ENCODE data around the gene PCGF2. TPM values are rescaled to one million over a fixed set of nuclear protein-coding genes. Genes with fewer than 3 reads are reported as not detected.
"Not testable (repeated sequence)": the region's sequence is repeated elsewhere in the genome, so short reads cannot be mapped to it uniquely, and the experiment has no call there.

PCGF2 gene
- polyA plus RNA-seq (2013, experiment 1 of 2), result 63.2 TPM
- polyA plus RNA-seq (2013, experiment 2 of 2), result 51.2 TPM

DNA sequence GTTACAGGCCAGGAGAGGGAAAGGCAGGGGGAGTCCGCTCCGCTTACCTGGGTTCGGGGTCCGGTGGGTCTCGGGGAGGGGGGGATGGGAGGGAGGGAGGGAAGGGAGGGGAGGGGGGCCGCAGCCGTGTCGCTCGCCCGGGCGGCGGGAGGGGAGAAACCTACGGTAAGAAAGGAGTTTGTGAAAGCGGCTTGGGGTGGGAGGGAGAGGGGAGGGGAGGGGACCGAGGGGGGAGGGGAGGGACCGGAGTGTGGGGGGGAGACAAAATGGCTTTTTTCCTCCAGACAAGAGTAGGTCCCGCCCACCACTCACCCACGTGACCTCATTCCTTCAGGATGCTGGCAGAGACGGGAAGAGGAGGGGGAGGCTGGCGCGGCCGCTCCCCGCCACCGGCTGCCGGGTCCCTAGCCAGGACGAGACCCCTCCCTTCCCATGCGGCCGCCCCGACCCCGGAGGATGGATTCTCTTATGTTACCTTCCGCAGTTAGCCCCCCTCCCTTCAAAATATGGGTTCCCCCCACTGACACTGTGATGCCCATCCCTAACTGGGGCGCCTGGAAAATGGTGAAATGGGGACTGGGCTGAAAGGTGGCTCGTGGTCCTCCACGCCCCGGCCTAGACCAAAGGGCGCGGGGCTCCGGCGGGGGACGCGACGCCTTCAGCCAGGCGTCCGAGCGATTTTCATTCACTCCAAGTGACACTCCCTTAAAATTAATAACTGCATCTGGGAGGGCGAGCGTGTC lies at the start of gene PCGF2:
TSS of gene PCGF2 (minus strand) at position 188 of the 743 bp plus-strand sequence. CDS start 7,934 bp downstream, outside the sequence.
- H3K36me3 ChIP-seq (ENCODE audit: control insufficient read depth, insufficient read depth, low read length), result peaks cover 8% of the 10 kb centered on the region
- peak within 1 kb of the TSS; percentile 75 for H3K27ac ChIP-seq (ENCODE audit: low read depth, low read length, severe bottlenecking)
- 0 to 2% methylated on average over 15 of the region's 47 CpGs for WGBS, 2 experiments (ENCODE audit: insufficient coverage in 2 of 2)
- peak within 1 kb of the TSS; percentile 93 for H3K4me3 ChIP-seq (ENCODE audit: extremely low read depth, insufficient read depth, low read length, poor library complexity, severe bottlenecking)
- H3K4me1 ChIP-seq (ENCODE audit: control insufficient read depth, insufficient read depth, low read length, poor library complexity, severe bottlenecking), result peaks cover 6% of the 10 kb centered on the region
- no peaks in the 10 kb centered on the region for H3K9me3 ChIP-seq (ENCODE audit: control insufficient read depth, low read length)

DNA sequence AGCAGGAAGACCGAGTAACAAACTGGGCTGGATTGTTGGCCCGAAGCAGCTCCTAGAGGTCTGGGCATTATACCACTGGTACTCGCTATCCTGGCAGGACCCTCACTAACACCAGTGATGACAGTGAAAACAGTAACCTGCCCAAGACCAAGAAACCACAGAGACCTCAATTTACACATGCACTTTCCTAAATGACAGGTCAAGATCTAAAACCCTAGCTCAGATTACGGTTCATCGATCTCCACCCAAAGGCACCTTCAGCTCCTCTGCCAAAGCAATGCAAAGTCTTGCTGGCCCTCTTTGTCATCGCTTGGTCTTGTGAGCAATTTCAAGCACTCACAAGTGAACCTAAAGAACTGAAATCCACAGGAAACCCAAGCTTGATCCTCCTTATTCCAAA lies 49.7 kb upstream of the PCGF2 start:
- Histone ChIP-seq H3K9me3 (ENCODE audit: control insufficient read depth, low read length) (no peaks in the 10 kb centered on the region), H3K27ac (ENCODE audit: low read depth, low read length, severe bottlenecking) (no peak overlapping the region), H3K36me3 (ENCODE audit: control insufficient read depth, insufficient read depth, low read length) (peaks cover 64% of the 10 kb centered on the region), H3K4me3 (ENCODE audit: extremely low read depth, insufficient read depth, low read length, poor library complexity, severe bottlenecking) (peak overlapping the region; percentile 80), H3K4me1 (ENCODE audit: control insufficient read depth, insufficient read depth, low read length, poor library complexity, severe bottlenecking) (peaks cover 15% of the 10 kb centered on the region)
- 86 to 89% methylated on average over 5 to 6 of the region's 6 CpGs for WGBS, 2 experiments (ENCODE audit: insufficient coverage in 2 of 2)

DNA sequence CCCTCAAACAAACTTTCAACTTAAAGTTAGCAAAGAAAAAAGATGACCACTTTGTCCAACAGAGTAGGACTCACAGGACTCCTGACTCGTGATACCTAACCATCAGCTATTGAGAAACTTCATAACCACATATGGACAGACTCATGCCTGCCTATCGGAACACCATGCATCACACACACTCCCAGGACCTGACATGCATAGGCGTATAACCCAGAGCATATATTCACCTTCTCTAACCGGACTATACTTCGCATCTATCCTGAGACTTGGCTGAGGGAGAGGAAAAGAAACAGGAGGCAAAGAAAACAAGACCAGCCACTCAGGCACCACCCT lies 49.0 kb upstream of the PCGF2 start:
- WGBS, 2 experiments (ENCODE audit: insufficient coverage in 2 of 2), result 91 to 100% methylated on average over 3 of the region's 5 CpGs
- Histone ChIP-seq H3K27ac (ENCODE audit: low read depth, low read length, severe bottlenecking) (no peak overlapping the region), H3K4me1 (ENCODE audit: control insufficient read depth, insufficient read depth, low read length, poor library complexity, severe bottlenecking) (peaks cover 15% of the 10 kb centered on the region), H3K4me3 (ENCODE audit: extremely low read depth, insufficient read depth, low read length, poor library complexity, severe bottlenecking) (peak overlapping the region; percentile 2), H3K9me3 (ENCODE audit: control insufficient read depth, low read length) (no peaks in the 10 kb centered on the region), H3K36me3 (ENCODE audit: control insufficient read depth, insufficient read depth, low read length) (peaks cover 64% of the 10 kb centered on the region)

DNA sequence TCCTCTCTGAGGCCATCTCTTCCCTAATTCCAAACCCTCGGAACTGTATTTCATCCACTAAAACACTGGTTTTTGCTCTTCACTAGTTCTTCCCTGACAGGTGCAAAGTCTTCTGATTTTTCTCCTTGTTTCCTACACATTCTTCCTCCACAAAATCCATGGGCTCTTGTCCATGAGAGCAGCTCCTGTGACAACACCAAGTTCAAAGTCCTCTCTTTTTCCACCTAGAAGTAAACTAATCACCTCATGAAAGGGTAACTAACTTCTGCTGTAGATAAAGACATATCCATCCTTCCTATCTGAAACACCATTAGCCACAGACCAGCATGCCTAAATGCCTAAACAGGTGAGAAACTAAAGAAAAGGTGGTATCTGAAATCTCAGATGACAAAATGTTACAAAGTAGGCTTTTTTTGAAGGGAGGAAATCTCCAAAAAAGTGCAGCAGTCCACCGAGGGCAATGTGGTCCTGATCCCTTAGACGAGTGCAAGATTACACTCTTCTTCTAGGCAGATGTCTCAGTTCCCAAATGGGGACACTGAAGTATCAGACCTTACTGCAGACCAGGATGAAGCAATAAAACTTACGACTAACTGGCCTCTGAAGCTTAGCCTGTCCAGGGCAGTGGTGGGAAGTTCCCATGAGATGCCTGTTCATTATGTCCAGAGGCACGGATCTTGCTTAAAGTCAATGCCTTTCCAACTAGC lies 48.5 kb upstream of the PCGF2 start:
- WGBS, 2 experiments (ENCODE audit: insufficient coverage in 2 of 2), result 96 to 98% methylated on average over 4 to 5 of the region's 5 CpGs
- H3K36me3 ChIP-seq (ENCODE audit: control insufficient read depth, insufficient read depth, low read length), result peaks cover 60% of the 10 kb centered on the region

DNA sequence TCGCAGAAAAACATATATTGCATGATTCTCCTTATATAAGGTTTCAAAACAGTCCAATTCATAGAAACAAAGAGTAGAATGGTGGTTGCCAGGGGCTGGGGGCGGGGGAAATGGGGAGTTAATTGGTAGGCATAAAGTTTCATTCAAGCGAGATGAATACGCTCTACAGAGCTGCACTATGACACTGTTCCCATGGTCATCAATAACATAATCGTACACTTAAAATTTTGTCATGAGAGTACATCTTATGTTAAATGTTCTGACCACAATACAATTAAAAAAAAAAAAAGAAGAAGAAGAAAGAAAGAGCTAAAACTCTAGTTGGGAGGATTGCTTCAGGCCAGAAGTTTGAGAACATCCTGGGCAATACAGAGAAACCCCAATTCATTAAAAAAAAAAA lies 46.1 kb upstream of the PCGF2 start:
- Histone ChIP-seq H3K27ac (ENCODE audit: low read depth, low read length, severe bottlenecking) (no peak overlapping the region), H3K9me3 (ENCODE audit: control insufficient read depth, low read length) (no peaks in the 10 kb centered on the region), H3K4me3 (ENCODE audit: extremely low read depth, insufficient read depth, low read length, poor library complexity, severe bottlenecking) (no peak overlapping the region), H3K36me3 (ENCODE audit: control insufficient read depth, insufficient read depth, low read length) (peaks cover 60% of the 10 kb centered on the region), H3K4me1 (ENCODE audit: control insufficient read depth, insufficient read depth, low read length, poor library complexity, severe bottlenecking) (peaks cover 21% of the 10 kb centered on the region)
- 100% methylated on average over 1 of the region's 5 CpGs; no CpG with 5 or more reads in 1 of the 2 experiments for WGBS, 2 experiments (ENCODE audit: insufficient coverage in 2 of 2)

More for the DNA sequence above, 48.5 kb upstream of the PCGF2 start:
- no peak overlapping the region for H3K27ac ChIP-seq (ENCODE audit: low read depth, low read length, severe bottlenecking)
- H3K4me1 ChIP-seq (ENCODE audit: control insufficient read depth, insufficient read depth, low read length, poor library complexity, severe bottlenecking), result peaks cover 15% of the 10 kb centered on the region
- no peaks in the 10 kb centered on the region for H3K9me3 ChIP-seq (ENCODE audit: control insufficient read depth, low read length)
- peak overlapping the region; percentile 2 for H3K4me3 ChIP-seq (ENCODE audit: extremely low read depth, insufficient read depth, low read length, poor library complexity, severe bottlenecking)

DNA sequence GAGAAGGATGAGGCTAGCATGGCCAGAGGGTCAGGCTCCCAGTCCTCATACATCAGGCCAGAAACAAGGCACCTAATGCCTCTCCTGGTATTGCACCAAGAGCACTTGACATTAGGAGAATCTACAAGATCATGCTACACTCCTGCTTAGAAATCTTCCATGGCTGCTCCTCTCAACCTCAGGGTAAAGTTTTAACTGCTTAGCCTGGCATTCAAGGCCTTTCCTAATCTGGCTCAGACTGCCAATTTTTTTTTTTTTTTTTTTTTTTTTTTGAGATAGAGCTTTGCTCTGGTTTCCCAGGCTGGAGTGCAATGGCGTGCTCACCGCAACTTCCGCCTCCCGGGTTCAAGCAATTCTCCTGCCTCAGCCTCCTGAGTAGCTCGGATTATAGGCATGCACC lies 43.0 kb upstream of the PCGF2 start:
- no CpG with 5 or more reads among the region's 5 CpGs for WGBS, 2 experiments (ENCODE audit: insufficient coverage in 2 of 2)
- H3K4me1 ChIP-seq (ENCODE audit: control insufficient read depth, insufficient read depth, low read length, poor library complexity, severe bottlenecking), result peaks cover 10% of the 10 kb centered on the region
- no peak overlapping the region for H3K4me3 ChIP-seq (ENCODE audit: extremely low read depth, insufficient read depth, low read length, poor library complexity, severe bottlenecking)
- H3K36me3 ChIP-seq (ENCODE audit: control insufficient read depth, insufficient read depth, low read length), result peaks cover 59% of the 10 kb centered on the region
- H3K27ac ChIP-seq (ENCODE audit: low read depth, low read length, severe bottlenecking), result no peak overlapping the region
- H3K9me3 ChIP-seq (ENCODE audit: control insufficient read depth, low read length), result no peaks in the 10 kb centered on the region

DNA sequence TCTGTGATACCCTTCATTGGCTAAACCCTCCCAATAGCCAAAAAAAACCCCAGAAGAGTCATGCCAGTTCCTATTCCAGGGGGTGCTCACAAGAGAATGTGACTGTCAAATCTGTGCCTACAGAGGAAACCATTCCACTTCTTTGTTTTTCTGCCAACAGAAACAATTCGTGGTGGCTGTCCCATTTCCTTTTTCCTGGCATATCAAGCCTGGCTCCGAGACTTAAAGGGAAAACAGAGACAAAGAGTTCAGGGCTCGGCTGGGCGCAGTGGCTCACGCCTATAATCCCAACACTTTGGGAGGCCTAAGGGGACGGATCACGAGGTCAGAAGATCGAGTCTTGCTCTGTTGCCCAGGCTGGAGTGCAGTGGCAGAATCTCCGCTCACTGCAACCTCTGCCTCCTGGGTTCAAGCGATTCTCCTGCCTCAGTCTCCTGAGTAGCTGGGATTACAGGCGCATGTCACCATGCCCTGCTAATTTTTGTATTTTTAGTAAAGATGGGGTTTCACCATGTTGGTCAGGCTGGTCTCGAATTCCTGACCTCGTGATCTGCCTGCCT lies 42.1 kb upstream of the PCGF2 start:
- 76 to 94% methylated on average over 8 to 12 of the region's 13 CpGs for WGBS, 2 experiments (ENCODE audit: insufficient coverage in 2 of 2)
- not testable (repeated sequence) for H3K27ac ChIP-seq (ENCODE audit: low read depth, low read length, severe bottlenecking)
- peaks cover 59% of the 10 kb centered on the region for H3K36me3 ChIP-seq (ENCODE audit: control insufficient read depth, insufficient read depth, low read length)

DNA sequence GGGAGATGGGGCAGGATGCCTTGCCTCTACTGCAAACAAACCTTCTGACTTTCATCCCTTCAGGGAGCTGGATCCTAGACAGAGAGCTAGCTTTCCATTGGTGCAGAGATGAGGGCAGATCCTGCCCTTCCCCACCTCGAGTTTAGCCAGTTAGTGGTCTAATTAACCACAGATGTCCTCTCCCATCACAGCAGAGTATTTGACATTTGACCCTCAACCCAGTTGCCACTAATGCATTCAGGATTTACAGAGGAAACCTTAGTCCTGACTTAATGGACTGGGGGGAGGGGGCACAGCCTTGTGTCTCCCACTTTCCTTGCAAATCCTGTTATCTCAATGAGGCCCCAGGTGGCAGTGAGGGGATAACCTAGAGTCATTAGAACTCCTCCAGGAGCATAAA lies 41.0 kb upstream of the PCGF2 start:
- Histone ChIP-seq H3K36me3 (ENCODE audit: control insufficient read depth, insufficient read depth, low read length) (peaks cover 59% of the 10 kb centered on the region), H3K4me3 (ENCODE audit: extremely low read depth, insufficient read depth, low read length, poor library complexity, severe bottlenecking) (no peak overlapping the region), H3K9me3 (ENCODE audit: control insufficient read depth, low read length) (no peaks in the 10 kb centered on the region), H3K27ac (ENCODE audit: low read depth, low read length, severe bottlenecking) (peak overlapping the region; percentile 11), H3K4me1 (ENCODE audit: control insufficient read depth, insufficient read depth, low read length, poor library complexity, severe bottlenecking) (peaks cover 13% of the 10 kb centered on the region)
- WGBS, 2 experiments (ENCODE audit: insufficient coverage in 2 of 2), result 0% methylated on average over 1 of the region's 1 CpG

More for the DNA sequence above, 42.1 kb upstream of the PCGF2 start:
- H3K4me3 ChIP-seq (ENCODE audit: extremely low read depth, insufficient read depth, low read length, poor library complexity, severe bottlenecking); H3K9me3 ChIP-seq (ENCODE audit: control insufficient read depth, low read length): not testable (repeated sequence)
- H3K4me1 ChIP-seq (ENCODE audit: control insufficient read depth, insufficient read depth, low read length, poor library complexity, severe bottlenecking), result peaks cover 13% of the 10 kb centered on the region

DNA sequence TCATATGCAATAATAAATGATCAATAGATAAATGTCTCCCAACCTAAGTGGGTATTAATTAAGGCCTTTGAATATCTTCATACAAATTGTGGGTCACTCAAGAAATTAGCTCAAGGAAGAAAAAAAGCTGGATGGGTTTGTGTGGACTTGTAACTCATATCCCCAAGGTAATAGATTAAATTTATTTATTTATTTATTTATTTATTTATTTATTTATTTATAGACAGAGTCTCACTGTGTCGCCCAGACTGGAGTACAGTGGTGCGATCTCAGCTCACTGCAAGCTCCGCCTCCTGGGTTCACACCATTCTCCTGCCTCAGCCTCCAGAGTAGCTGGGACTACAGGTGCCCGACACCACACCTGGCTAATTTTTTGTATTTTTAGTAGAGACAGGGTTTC lies 39.9 kb upstream of the PCGF2 start:
- not testable (repeated sequence) for H3K4me3 ChIP-seq (ENCODE audit: extremely low read depth, insufficient read depth, low read length, poor library complexity, severe bottlenecking)
- WGBS, 2 experiments (ENCODE audit: insufficient coverage in 2 of 2), result 96 to 100% methylated on average over 3 to 4 of the region's 4 CpGs

DNA sequence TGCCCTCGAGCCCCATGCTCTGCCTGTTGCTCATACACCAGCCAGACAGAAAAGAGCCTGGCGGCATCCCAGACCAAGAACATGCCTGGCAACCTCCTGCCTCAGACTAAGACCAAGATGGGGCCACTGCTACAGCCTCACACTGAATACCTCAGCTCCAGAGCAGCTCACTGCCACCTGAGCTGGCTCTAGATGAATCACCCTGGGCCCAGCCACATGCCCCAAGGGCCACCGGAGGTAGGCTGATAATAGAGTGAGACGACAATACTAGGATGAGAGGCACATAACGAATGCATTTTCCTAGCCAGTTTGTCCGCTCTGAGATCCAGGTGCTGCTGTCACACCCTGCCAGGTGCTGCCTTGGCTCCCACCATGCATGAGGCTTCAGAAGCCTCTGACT lies 38.2 kb upstream of the PCGF2 start:
- WGBS, 2 experiments (ENCODE audit: insufficient coverage in 2 of 2), result 78 to 82% methylated on average over 5 to 6 of the region's 6 CpGs
- H3K9me3 ChIP-seq (ENCODE audit: control insufficient read depth, low read length), result no peaks in the 10 kb centered on the region
- no peak overlapping the region for H3K4me3 ChIP-seq (ENCODE audit: extremely low read depth, insufficient read depth, low read length, poor library complexity, severe bottlenecking)
- H3K4me1 ChIP-seq (ENCODE audit: control insufficient read depth, insufficient read depth, low read length, poor library complexity, severe bottlenecking), result peaks cover 13% of the 10 kb centered on the region
- no peak overlapping the region for H3K27ac ChIP-seq (ENCODE audit: low read depth, low read length, severe bottlenecking)
- peaks cover 69% of the 10 kb centered on the region for H3K36me3 ChIP-seq (ENCODE audit: control insufficient read depth, insufficient read depth, low read length)

More for the DNA sequence above, 39.9 kb upstream of the PCGF2 start:
- Histone ChIP-seq H3K4me1 (ENCODE audit: control insufficient read depth, insufficient read depth, low read length, poor library complexity, severe bottlenecking) (peaks cover 13% of the 10 kb centered on the region), H3K36me3 (ENCODE audit: control insufficient read depth, insufficient read depth, low read length) (peaks cover 63% of the 10 kb centered on the region)
- H3K27ac ChIP-seq (ENCODE audit: low read depth, low read length, severe bottlenecking); H3K9me3 ChIP-seq (ENCODE audit: control insufficient read depth, low read length): not testable (repeated sequence)

All from mesodermal cell (in vitro differentiated cells).